Stimulated activated memory B cell treated with anti-CD40 and anti-IgM and Interleukin-4, amounts not matched to agents 10 μg/mL and 1 μg/mL and 100 μg/mL, for 72 hours (primary cell): ENCODE results near the gene NAT14.

ENCODE experiments used
- ATAC-seq: fragments of 150-1000 bp; cut with Tn5 transposase; 2 replicates; pipeline ENCODE4 v1.10.0; 2021
- H3K27ac Mint-ChIP-seq: one replicate; pipeline ENCODE4 v1.8.0; 2022; ENCODE audit warnings: mild to moderate bottlenecking, mixed read lengths
- H3K27me3 Mint-ChIP-seq: one replicate; pipeline ENCODE4 v1.8.0; 2022; ENCODE audit warnings: mixed read lengths
- H3K36me3 Mint-ChIP-seq: one replicate; pipeline ENCODE4 v1.8.0; 2022; ENCODE audit warnings: mixed read lengths
- H3K4me1 Mint-ChIP-seq: one replicate; pipeline ENCODE4 v1.8.0; 2022; ENCODE audit warnings: mixed read lengths
- H3K4me3 Mint-ChIP-seq: one replicate; pipeline ENCODE4 v1.8.0; 2022; ENCODE audit warnings: mild to moderate bottlenecking, moderate library complexity, mixed read lengths
- H3K9me3 Mint-ChIP-seq: one replicate; pipeline ENCODE4 v1.8.0; 2022; ENCODE audit warnings: mixed read lengths

Gene NAT14

GRCh38 chr19:55461259-55461973 lies 23.6 kb upstream of the NAT14 start, which contains the start of gene ISOC2:
ISOC2 (minus strand) TSS chr19:55461642; CDS start chr19:55456486, 5,156 bp downstream.
- Mint-ChIP-seq H3K27ac (peak within 1 kb of the TSS; percentile 83), H3K27me3 (no peaks in the 10 kb centered on the region), H3K4me3 (peak within 1 kb of the TSS; percentile 87), H3K9me3 (no peaks in the 10 kb centered on the region), H3K36me3 (peaks cover 11% of the 10 kb centered on the region), H3K4me1 (peaks cover 29% of the 10 kb centered on the region)
- ATAC-seq, result peak; percentile 98

GRCh38 chr19:55461974-55462626 lies 22.9 kb upstream of the NAT14 start:
- no peak for ATAC-seq
- Mint-ChIP-seq H3K4me3 (peak overlapping the region; percentile 87), H3K4me1 (peaks cover 29% of the 10 kb centered on the region), H3K9me3 (no peaks in the 10 kb centered on the region), H3K27me3 (no peaks in the 10 kb centered on the region), H3K27ac (peak overlapping the region; percentile 83), H3K36me3 (peaks cover 5% of the 10 kb centered on the region)

GRCh38 chr19:55462722-55463121 lies 22.3 kb upstream of the NAT14 start:
- H3K27me3 Mint-ChIP-seq, result no peaks in the 10 kb centered on the region
- peaks cover 30% of the 10 kb centered on the region for H3K4me1 Mint-ChIP-seq
- peak overlapping the region; percentile 83 for H3K27ac Mint-ChIP-seq
- no peak for ATAC-seq
- H3K9me3 Mint-ChIP-seq, result no peaks in the 10 kb centered on the region
- peak overlapping the region; percentile 87 for H3K4me3 Mint-ChIP-seq
- H3K36me3 Mint-ChIP-seq, result peaks cover 5% of the 10 kb centered on the region

- Mint-ChIP-seq H3K27me3 (no peaks in the 10 kb centered on the region), H3K4me1 (peaks cover 35% of the 10 kb centered on the region), H3K27ac (no peak overlapping the region), H3K9me3 (no peaks in the 10 kb centered on the region), H3K4me3 (no peak overlapping the region), H3K36me3 (peaks cover 4% of the 10 kb centered on the region)
- ATAC-seq, result no peak
Observed at GRCh38 chr19:55463583-55464031, 21.4 kb upstream of the NAT14 start.

- ATAC-seq, result no peak
- H3K27ac Mint-ChIP-seq, result no peak overlapping the region
- no peaks in the 10 kb centered on the region for H3K36me3 Mint-ChIP-seq
- H3K4me3 Mint-ChIP-seq, result no peak overlapping the region
- H3K27me3 Mint-ChIP-seq, result no peaks in the 10 kb centered on the region
- peaks cover 35% of the 10 kb centered on the region for H3K4me1 Mint-ChIP-seq
- no peaks in the 10 kb centered on the region for H3K9me3 Mint-ChIP-seq
Observed at GRCh38 chr19:55464039-55464661, 20.8 kb upstream of the NAT14 start.

GRCh38 chr19:55464662-55465054 lies 20.3 kb upstream of the NAT14 start, which contains the start of gene C19orf85:
C19orf85 (minus strand) TSS chr19:55464751; CDS start chr19:55464554, 197 bp downstream.
- H3K27me3 Mint-ChIP-seq, result no peaks in the 10 kb centered on the region
- H3K4me3 Mint-ChIP-seq, result no peak within 1 kb of the TSS
- no peaks in the 10 kb centered on the region for H3K9me3 Mint-ChIP-seq
- peaks cover 32% of the 10 kb centered on the region for H3K4me1 Mint-ChIP-seq
- H3K36me3 Mint-ChIP-seq, result no peaks in the 10 kb centered on the region
- no peak for ATAC-seq
- H3K27ac Mint-ChIP-seq, result no peak within 1 kb of the TSS

GRCh38 chr19:55465460-55466240 lies 19.3 kb upstream of the NAT14 start:
- no peak overlapping the region for H3K4me3 Mint-ChIP-seq
- no peak overlapping the region for H3K27ac Mint-ChIP-seq
- H3K27me3 Mint-ChIP-seq, result no peaks in the 10 kb centered on the region
- ATAC-seq, result no peak
- peaks cover 22% of the 10 kb centered on the region for H3K4me1 Mint-ChIP-seq
- H3K36me3 Mint-ChIP-seq, result no peaks in the 10 kb centered on the region
- no peaks in the 10 kb centered on the region for H3K9me3 Mint-ChIP-seq

GRCh38 chr19:55466241-55466614 lies 18.8 kb upstream of the NAT14 start:
- Mint-ChIP-seq H3K27me3 (no peaks in the 10 kb centered on the region), H3K4me1 (peaks cover 17% of the 10 kb centered on the region), H3K4me3 (no peak overlapping the region), H3K36me3 (no peaks in the 10 kb centered on the region), H3K27ac (no peak overlapping the region), H3K9me3 (no peaks in the 10 kb centered on the region)
- no peak for ATAC-seq

- Mint-ChIP-seq H3K4me3 (no peak overlapping the region), H3K27me3 (no peaks in the 10 kb centered on the region), H3K9me3 (no peaks in the 10 kb centered on the region), H3K27ac (no peak overlapping the region), H3K36me3 (no peaks in the 10 kb centered on the region), H3K4me1 (peaks cover 10% of the 10 kb centered on the region)
- peak; percentile 85 for ATAC-seq
Observed at GRCh38 chr19:55467236-55468053, 17.5 kb upstream of the NAT14 start.

GRCh38 chr19:55468054-55468393 lies 17.0 kb upstream of the NAT14 start:
- Mint-ChIP-seq H3K4me1 (peaks cover 6% of the 10 kb centered on the region), H3K27ac (no peak overlapping the region), H3K27me3 (no peaks in the 10 kb centered on the region), H3K36me3 (no peaks in the 10 kb centered on the region), H3K9me3 (no peaks in the 10 kb centered on the region), H3K4me3 (no peak overlapping the region)
- ATAC-seq, result no peak

- Mint-ChIP-seq H3K9me3 (no peaks in the 10 kb centered on the region), H3K27ac (no peak overlapping the region), H3K4me3 (no peak overlapping the region), H3K36me3 (no peaks in the 10 kb centered on the region), H3K27me3 (no peaks in the 10 kb centered on the region), H3K4me1 (peaks cover 14% of the 10 kb centered on the region)
- ATAC-seq, result no peak
Observed at GRCh38 chr19:55471266-55471665, 13.7 kb upstream of the NAT14 start.

GRCh38 chr19:55472463-55472862 lies 12.5 kb upstream of the NAT14 start:
- no peaks in the 10 kb centered on the region for H3K27me3 Mint-ChIP-seq

GRCh38 chr19:55473225-55474012 lies 11.6 kb upstream of the NAT14 start:
- Mint-ChIP-seq H3K4me3 (no peak overlapping the region), H3K27ac (no peak overlapping the region), H3K9me3 (no peaks in the 10 kb centered on the region), H3K4me1 (peaks cover 24% of the 10 kb centered on the region), H3K36me3 (peaks cover 7% of the 10 kb centered on the region), H3K27me3 (no peaks in the 10 kb centered on the region)
- ATAC-seq, result no peak

More at GRCh38 chr19:55472463-55472862, 12.5 kb upstream of the NAT14 start:
- Mint-ChIP-seq H3K27ac (no peak overlapping the region), H3K9me3 (no peaks in the 10 kb centered on the region), H3K36me3 (no peaks in the 10 kb centered on the region), H3K4me3 (no peak overlapping the region), H3K4me1 (peaks cover 20% of the 10 kb centered on the region)
- ATAC-seq, result no peak
